Effector memory CD4-positive, alpha-beta T cell (primary cell): ENCODE measurements around the gene OR2T27.
"Not testable (repeated sequence)": the region's sequence is repeated elsewhere in the genome, so short reads cannot be mapped to it uniquely, and the experiment has no call there.

ENCODE experiments used
- DNase-seq, 3 donors: peaks; one replicate each; pipeline ENCODE4 v3.0.0-alpha.2; 2020
- H3K27ac ChIP-seq: 2 replicates; pipeline ENCODE4 v1.7.0; 2013; ENCODE audit warnings: mild to moderate bottlenecking, low read length, moderate library complexity; ENCODE audit not compliant: insufficient read depth, poor library complexity, severe bottlenecking
- H3K27me3 ChIP-seq: replicated peaks from 2 replicates; pipeline ENCODE4 v1.7.0; 2013; ENCODE audit warnings: mild to moderate bottlenecking, low read length; ENCODE audit not compliant: insufficient read depth, control insufficient read depth, poor library complexity, severe bottlenecking
- H3K36me3 ChIP-seq: 2 replicates; pipeline ENCODE4 v1.7.0; 2013; ENCODE audit warnings: mild to moderate bottlenecking, low read length, moderate library complexity; ENCODE audit not compliant: control insufficient read depth, insufficient read depth
- H3K4me1 ChIP-seq: 2 replicates; pipeline ENCODE4 v1.7.0; 2013; ENCODE audit warnings: low read length, mild to moderate bottlenecking; ENCODE audit not compliant: control insufficient read depth, insufficient read depth, poor library complexity, severe bottlenecking
- H3K4me3 ChIP-seq: 2 replicates; pipeline ENCODE4 v1.7.0; 2013; ENCODE audit warnings: low read length, low read depth, mild to moderate bottlenecking; ENCODE audit not compliant: insufficient read depth, poor library complexity, severe bottlenecking
- H3K9me3 ChIP-seq: 2 replicates; pipeline ENCODE4 v1.7.0; 2013; ENCODE audit warnings: mild to moderate bottlenecking, low read length, moderate library complexity; ENCODE audit not compliant: control insufficient read depth
- total RNA-seq, 3 donors: gene quantifications; one replicate each; lab custom pipeline; 2026; lab: John Stamatoyannopoulos, UW

Gene OR2T27, protein sequence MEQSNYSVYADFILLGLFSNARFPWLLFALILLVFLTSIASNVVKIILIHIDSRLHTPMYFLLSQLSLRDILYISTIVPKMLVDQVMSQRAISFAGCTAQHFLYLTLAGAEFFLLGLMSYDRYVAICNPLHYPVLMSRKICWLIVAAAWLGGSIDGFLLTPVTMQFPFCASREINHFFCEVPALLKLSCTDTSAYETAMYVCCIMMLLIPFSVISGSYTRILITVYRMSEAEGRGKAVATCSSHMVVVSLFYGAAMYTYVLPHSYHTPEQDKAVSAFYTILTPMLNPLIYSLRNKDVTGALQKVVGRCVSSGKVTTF
- total RNA-seq = 0 reads per million in 3 donors

DNA sequence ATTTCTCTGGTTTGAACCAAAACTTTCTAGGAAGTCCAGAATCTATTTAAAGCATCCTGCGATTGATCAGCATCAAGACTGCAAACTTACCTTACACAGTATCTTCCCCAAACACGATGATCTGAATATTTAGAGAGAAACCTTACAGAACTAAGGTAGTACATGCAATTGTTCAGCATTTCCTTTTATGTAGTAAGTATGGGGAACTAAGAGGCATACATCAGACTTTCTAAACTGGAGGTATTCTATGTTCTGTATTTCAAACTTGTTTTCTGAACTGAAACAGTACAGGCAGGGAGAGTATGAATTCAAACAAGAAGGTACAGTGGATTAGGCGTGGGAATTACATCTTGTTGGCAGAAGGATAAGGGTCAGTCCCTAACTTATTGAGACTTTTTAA, at the start of gene OR2T27:
Gene OR2T27, minus strand, starts transcription at position 175 of the 400 bp plus-strand sequence. CDS start 4,644 bp downstream, outside the sequence.
- not testable (repeated sequence) for H3K4me3 ChIP-seq, H3K36me3 ChIP-seq, H3K27me3 ChIP-seq, H3K27ac ChIP-seq, H3K4me1 ChIP-seq, H3K9me3 ChIP-seq, DNase-seq

DNA sequence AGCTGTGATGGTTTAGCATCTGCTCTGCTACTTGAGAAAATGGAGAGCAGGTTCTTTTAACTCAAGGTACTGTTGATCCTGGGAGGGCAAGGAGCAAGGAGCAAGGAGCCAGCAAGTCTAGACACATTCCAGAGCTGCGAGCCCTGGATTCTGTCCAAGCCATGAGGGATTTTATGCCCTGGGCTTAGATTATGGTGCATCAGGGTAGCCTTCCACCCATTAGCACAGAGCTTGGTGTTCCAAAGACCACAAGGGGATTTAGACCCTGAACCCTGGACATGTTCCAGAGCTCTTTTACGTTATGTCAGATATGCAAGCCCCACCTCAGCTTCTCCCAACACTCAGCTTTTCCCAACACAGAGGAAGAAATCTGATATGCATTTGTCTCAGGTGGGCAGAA, 49.3 kb upstream of the OR2T27 start:
- H3K27ac ChIP-seq = no peak overlapping the region
- H3K9me3 ChIP-seq = no peaks in the 10 kb centered on the region
- H3K4me1 ChIP-seq = no peaks in the 10 kb centered on the region
- no peak for DNase-seq
- H3K36me3 ChIP-seq = no peaks in the 10 kb centered on the region
- H3K4me3 ChIP-seq = no peak overlapping the region
- H3K27me3 ChIP-seq = peaks cover 3% of the 10 kb centered on the region

DNA sequence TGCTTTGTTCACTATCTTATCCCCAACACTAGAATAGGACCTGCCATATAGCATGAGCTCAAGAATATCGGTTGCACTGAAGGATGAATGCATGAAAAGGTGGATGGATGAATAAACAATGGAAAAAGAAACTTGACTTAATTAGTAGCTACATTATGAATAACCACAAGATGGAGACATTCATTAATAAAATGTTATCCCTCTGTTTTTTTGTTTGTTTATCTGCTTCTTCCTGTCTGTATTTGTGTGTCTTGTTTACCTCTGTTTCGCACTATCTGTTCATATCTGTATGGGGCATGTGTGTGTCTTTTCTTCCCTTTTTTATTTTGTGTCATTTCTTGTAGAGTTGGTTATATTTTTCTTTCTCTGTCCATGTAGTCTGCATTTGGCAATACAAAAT, 48.3 kb upstream of the OR2T27 start:
- no peaks in the 10 kb centered on the region for H3K9me3 ChIP-seq
- no peak overlapping the region for H3K4me3 ChIP-seq
- peaks cover 3% of the 10 kb centered on the region for H3K27me3 ChIP-seq
- DNase-seq = no peak
- H3K4me1 ChIP-seq = no peaks in the 10 kb centered on the region
- H3K27ac ChIP-seq = no peak overlapping the region
- no peaks in the 10 kb centered on the region for H3K36me3 ChIP-seq

DNA sequence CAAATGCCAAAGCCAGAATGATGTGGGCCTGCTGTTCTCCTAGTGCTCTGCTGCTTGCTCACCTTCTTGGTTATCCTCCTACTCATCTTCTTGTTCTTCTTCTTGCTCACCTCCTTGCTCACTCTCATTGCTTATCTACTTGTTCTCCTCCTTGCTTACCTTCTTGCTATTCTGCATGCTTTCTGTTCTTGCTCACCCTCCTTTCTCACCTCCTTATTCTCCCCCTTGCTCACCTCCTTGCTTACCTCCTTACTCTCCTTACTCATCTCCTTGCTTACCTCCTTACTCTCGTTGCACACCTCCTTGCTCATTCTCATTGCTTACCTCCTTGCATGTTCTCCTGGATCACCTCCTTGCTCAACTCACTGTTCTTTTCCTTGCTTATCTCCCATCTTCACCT, 47.4 kb upstream of the OR2T27 start, which contains the start of gene OR14I1:
Gene OR14I1, minus strand, starts transcription at position 53 of the 400 bp plus-strand sequence.
- Histone ChIP-seq H3K36me3 (no peaks in the 10 kb centered on the region), H3K9me3 (no peaks in the 10 kb centered on the region), H3K4me3 (no peak within 1 kb of the TSS), H3K4me1 (no peaks in the 10 kb centered on the region), H3K27ac (no peak within 1 kb of the TSS), H3K27me3 (peaks cover 3% of the 10 kb centered on the region)
- no peak for DNase-seq

DNA sequence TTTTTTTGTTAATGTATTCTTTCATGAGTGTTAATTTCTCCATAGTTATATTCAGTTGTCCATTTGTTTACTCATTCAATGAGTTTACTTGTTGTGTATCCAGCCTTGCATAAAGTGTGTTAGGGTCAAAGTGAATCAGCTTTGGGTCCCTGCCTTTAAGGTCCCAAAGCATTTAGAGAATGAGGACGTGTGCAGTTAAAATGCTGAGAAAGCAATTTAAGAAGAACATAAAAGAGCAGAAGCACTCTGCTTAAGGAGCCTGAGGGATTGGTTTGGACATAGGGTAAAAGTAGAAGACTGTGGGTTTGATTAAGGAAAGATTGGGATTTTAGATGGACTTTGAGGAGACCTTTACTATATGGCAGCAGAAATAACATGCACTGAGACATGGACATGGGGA, 43.8 kb upstream of the OR2T27 start:
- DNase-seq = no peak
- no peak overlapping the region for H3K27ac ChIP-seq

DNA sequence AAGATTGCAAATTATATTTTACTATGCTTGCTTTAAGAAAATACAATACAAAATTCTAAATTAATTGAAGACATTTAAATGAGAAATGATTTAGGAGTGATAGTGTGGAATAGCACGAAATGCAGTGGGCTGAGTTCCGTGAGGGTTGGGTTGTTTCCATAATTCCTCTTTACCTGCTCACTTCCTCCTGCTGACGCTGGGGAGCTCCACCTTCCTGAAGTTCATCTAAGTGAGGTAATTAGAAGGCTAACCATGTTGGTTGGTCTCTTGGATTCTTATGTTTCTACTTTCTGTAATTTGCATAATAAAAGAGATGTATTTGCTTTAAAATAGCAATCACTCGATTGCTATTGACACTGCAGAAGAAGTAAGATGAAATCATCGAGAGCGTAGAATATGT, 42.6 kb upstream of the OR2T27 start:
- no peaks in the 10 kb centered on the region for H3K36me3 ChIP-seq
- H3K27ac ChIP-seq = no peak overlapping the region
- no peak overlapping the region for H3K4me3 ChIP-seq
- no peaks in the 10 kb centered on the region for H3K9me3 ChIP-seq
- H3K4me1 ChIP-seq = no peaks in the 10 kb centered on the region
- no peak for DNase-seq
- peaks cover 3% of the 10 kb centered on the region for H3K27me3 ChIP-seq

More for the DNA sequence above, 43.8 kb upstream of the OR2T27 start:
- Histone ChIP-seq H3K4me3 (no peak overlapping the region), H3K9me3 (no peaks in the 10 kb centered on the region), H3K27me3 (peaks cover 3% of the 10 kb centered on the region), H3K36me3 (no peaks in the 10 kb centered on the region), H3K4me1 (no peaks in the 10 kb centered on the region)

DNA sequence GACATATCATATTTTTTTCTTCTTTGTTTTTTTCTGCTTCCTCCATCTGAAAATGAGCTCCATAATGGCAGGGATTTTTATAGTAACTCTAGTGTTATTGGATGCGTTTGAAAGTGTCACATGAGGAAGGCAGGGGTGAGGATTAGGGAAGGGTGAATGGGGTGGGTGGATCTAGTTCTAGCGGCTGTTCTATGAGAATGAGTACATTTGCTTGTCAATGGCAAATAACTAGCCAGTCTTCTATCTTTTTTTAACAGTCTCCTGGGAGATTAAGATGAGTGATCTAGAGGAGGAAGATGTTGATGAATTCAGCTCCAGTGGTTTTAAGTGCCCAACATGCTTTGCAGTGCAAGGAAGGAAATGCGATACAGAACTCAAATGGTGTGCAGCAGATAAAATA, 41.4 kb upstream of the OR2T27 start:
- H3K4me1 ChIP-seq = no peaks in the 10 kb centered on the region
- DNase-seq = no peak
- H3K4me3 ChIP-seq = no peak overlapping the region
- no peaks in the 10 kb centered on the region for H3K9me3 ChIP-seq
- no peaks in the 10 kb centered on the region for H3K36me3 ChIP-seq
- peaks cover 1% of the 10 kb centered on the region for H3K27me3 ChIP-seq
- H3K27ac ChIP-seq = no peak overlapping the region

DNA sequence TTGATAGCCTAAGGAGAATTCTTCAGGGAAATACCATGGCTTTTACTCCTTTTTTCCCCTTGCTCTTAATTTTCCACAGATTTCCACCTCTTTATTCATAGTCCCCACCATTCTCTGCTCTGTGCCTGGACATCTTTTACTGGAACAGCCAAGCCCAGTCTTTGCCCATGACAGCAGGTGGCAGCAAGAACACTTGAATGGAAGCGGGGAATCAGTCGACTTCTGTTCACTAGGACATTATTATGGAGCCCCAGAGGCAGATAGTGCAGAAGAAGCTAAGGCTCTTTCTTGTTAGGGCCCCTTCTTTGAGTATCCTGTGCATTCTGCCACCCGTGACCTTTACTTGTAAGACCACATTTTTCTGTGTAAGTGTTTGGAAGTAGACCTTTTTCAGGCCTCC, 40.9 kb upstream of the OR2T27 start:
- Histone ChIP-seq H3K27me3 (no peaks in the 10 kb centered on the region), H3K36me3 (no peaks in the 10 kb centered on the region), H3K4me1 (no peaks in the 10 kb centered on the region), H3K9me3 (no peaks in the 10 kb centered on the region), H3K4me3 (no peak overlapping the region), H3K27ac (no peak overlapping the region)
- DNase-seq = no peak

DNA sequence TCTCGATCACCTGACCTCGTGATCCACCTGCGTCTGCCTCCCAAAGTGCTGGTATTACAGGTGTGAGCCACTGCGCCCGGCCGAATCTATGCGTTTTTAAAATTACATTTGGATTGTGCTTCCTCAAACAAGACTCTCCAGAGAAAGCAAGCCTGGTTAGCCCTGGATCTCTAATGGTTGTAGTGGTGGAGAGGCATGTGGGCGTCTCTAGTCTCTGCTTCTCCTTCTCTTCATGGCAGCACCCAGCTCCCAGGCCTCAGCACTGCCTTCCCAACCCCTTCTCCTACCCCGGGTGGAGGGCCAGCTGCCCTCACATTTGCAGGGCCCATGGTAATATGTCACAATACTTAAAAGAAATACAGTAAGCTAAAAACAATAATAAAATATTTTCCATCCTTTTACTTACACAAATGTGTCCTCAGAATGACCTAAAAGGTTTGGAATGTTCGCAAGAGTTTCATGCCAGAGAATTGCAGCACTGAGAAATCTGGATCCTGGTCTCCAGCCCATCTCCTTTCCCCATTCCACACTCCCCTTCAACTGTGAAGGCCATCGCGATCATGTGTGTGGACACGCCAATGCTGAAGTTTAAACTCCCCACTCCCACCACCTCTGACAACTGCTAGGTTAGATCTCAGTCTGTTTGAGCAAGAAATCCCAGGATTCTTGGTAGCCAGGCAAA, 40.3 kb upstream of the OR2T27 start:
- Histone ChIP-seq H3K27ac (no peak overlapping the region), H3K4me3 (no peak overlapping the region), H3K9me3 (no peaks in the 10 kb centered on the region), H3K4me1 (no peaks in the 10 kb centered on the region), H3K27me3 (no peaks in the 10 kb centered on the region), H3K36me3 (no peaks in the 10 kb centered on the region)
- no peak for DNase-seq

DNA sequence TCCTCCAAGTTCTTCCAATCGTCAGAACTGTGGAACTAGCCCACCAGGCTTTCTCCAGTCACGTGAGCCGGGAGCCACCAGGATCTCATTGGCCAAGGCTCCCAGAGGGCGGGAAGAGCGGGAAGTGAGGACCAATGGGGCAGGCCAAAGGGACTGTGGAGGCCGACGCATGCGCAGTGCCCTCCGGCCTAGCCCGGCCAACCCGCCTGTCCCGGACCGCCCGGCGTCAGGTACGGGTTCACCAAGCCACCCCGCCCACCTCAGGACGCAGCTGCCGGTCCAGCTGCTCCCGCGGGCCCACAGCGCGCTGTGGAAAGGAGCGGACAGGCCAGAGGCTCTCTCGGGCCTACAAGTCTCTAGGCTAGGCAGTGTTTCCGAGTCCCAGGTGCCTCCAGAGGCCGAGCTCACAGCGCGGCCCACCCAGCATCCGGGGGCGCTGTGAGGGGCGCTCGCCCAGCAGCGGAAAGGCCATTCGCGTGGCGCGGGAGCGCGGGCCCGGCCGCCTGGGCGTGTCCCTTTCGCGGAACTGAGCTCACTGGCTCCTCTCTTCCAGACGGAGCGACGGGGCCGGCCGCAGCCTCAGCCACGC, 36.3 kb upstream of the OR2T27 start:
- Histone ChIP-seq H3K27me3 (no peaks in the 10 kb centered on the region), H3K4me1 (no peaks in the 10 kb centered on the region), H3K27ac (no peak overlapping the region), H3K36me3 (no peaks in the 10 kb centered on the region), H3K4me3 (no peak overlapping the region), H3K9me3 (no peaks in the 10 kb centered on the region)
- no peak for DNase-seq
